GM12878 (cell line): ENCODE measurements around the gene SP1. TPM values are rescaled to one million over a fixed set of nuclear protein-coding genes. Genes with fewer than 3 reads are reported as not detected.
"Not testable (repeated sequence)": the region's sequence is repeated elsewhere in the genome, so short reads cannot be mapped to it uniquely, and the experiment has no call there.

Experiments
- ATAC-seq: fragments of 200-7000 bp; cut with Tn5 transposase; 3 replicates; pipeline ENCODE4 v1.9.1; 2020; ENCODE audit warnings: mild to moderate bottlenecking, moderate library complexity
- BruUV-seq: library from RNA; stranded (reverse); fragments of 400-500 nt; replicated peaks from 2 replicates; lab custom pipeline; 2021; lab: Mats Ljungman, UMichigan
- CTCF ChIA-PET: fragments of 300-600 bp; sonication (Branson Sonifier 250); formaldehyde crosslinking; extraction: SDS; loops from one replicate; lab custom pipeline; 2021; ENCODE audit warnings: inconsistent platforms; lab: Yijun Ruan, JAX
- POLR2A ChIA-PET: fragments of 350-600 bp; formaldehyde crosslinking; extraction: SDS; loops from one replicate; lab custom pipeline; 2021; ENCODE audit warnings: inconsistent platforms; lab: Charles Lee
- RAD21 ChIA-PET: fragments of 300-600 bp; sonication (Branson Sonifier 250); formaldehyde crosslinking; loops from one replicate; lab custom pipeline; 2023; ENCODE audit warnings: antibody characterized with exemption; ENCODE audit not compliant: unreplicated experiment; lab: Charles Lee
- SMC1A ChIA-PET: fragments of 300-600 bp; sonication (Branson Sonifier 250); formaldehyde crosslinking; loops from one replicate; lab custom pipeline; 2023; ENCODE audit not compliant: unreplicated experiment, uncharacterized antibody; lab: Charles Lee
- DNase-seq: peaks from one replicate; pipeline ENCODE4 v3.0.0-alpha.2; 2011; ENCODE audit warnings: low read depth, low spot score
- FAIRE-seq: peaks from 3 replicates; lab custom pipeline; 2011; peaks lifted over from hg19 to GRCh38; lab: Jason Lieb, UNC
- H2AFZ ChIP-seq: 2 replicates; pipeline ENCODE4 v1.6.0; 2011; ENCODE audit warnings: low read depth, low read length, control low read depth; ENCODE audit not compliant: control insufficient read depth
- H3K27ac ChIP-seq: 2 replicates; pipeline ENCODE4 v1.5.1; 2011; ENCODE audit warnings: control low read depth; ENCODE audit not compliant: control insufficient read depth, insufficient read depth
- H3K27me3 ChIP-seq, 2 experiments: replicated peaks in 1 of 2; 2 replicates each; pipeline versions ENCODE4 v1.6.0 to v1.6.1; 2011; ENCODE audit warnings: low read length in 1 of 2; ENCODE audit not compliant: control insufficient read depth in 2 of 2, insufficient read depth in 2 of 2
- H3K36me3 ChIP-seq, 2 experiments: 2 replicates each; pipeline ENCODE4 v1.5.1; 2011; ENCODE audit warnings: low read length in 1 of 2; ENCODE audit not compliant: control insufficient read depth in 2 of 2, insufficient read depth in 2 of 2
- H3K4me1 ChIP-seq: 2 replicates; pipeline ENCODE4 v1.6.1; 2011; ENCODE audit warnings: mild to moderate bottlenecking, low read length, moderate library complexity, mixed read lengths; ENCODE audit not compliant: control insufficient read depth, insufficient read depth
- H3K4me2 ChIP-seq: 2 replicates; pipeline ENCODE4 v1.6.0; 2011; ENCODE audit warnings: control low read depth; ENCODE audit not compliant: control insufficient read depth, insufficient read depth
- H3K4me3 ChIP-seq: fragments of 200-600 bp; sonication (generic); 2 replicates; pipeline ENCODE4 v1.5.1; 2016
- H3K79me2 ChIP-seq: 2 replicates; pipeline ENCODE4 v1.6.0; 2011; ENCODE audit warnings: low read length; ENCODE audit not compliant: control insufficient read depth, insufficient read depth
- H3K9ac ChIP-seq: 2 replicates; pipeline ENCODE4 v1.8.0; 2011; ENCODE audit warnings: low read length, control low read depth, mixed read lengths; ENCODE audit not compliant: control insufficient read depth, insufficient read depth
- H3K9me3 ChIP-seq: replicated peaks from 3 replicates; pipeline ENCODE4 v1.5.1; 2011; ENCODE audit warnings: mild to moderate bottlenecking, low read length; ENCODE audit not compliant: control insufficient read depth, insufficient read depth
- H4K20me1 ChIP-seq: 2 replicates; pipeline ENCODE4 v1.6.0; 2011; ENCODE audit not compliant: control insufficient read depth, insufficient read depth
- CEBPZ ChIP-seq: fragments of 150-350 bp; IDR thresholded peaks from 2 replicates; pipeline ENCODE4 v1.6.1; 2016; ENCODE audit warnings: low read depth, low read length
- FOS ChIP-seq: IDR thresholded peaks from 3 replicates; pipeline ENCODE4 v1.6.1; 2011; ENCODE audit warnings: borderline replicate concordance; ENCODE audit not compliant: insufficient read length; ENCODE audit errors: extremely low read depth
- PKNOX1 ChIP-seq: fragments of 450-650 bp; IDR thresholded peaks from 2 replicates; pipeline ENCODE4 v1.6.1; 2016; ENCODE audit warnings: mild to moderate bottlenecking
- WGBS: methylation state at CpG from one replicate; pipeline ENCODE4 v1.1.6; 2016; ENCODE audit warnings: low lambda C conversion rate; ENCODE audit not compliant: insufficient replicate concordance, insufficient coverage; ENCODE audit errors: missing lambda C conversion rate; 5-methylcytosine and 5-hydroxymethylcytosine counted together
- in situ Hi-C: fragments of 300-500 bp; cut with MboI; formaldehyde crosslinking; loops from 9 replicates; pipeline ENCODE4 v1.14.3; 2018; ENCODE audit warnings: mixed read lengths
- intact Hi-C: fragments of 100-400 bp; cut with micrococcal nuclease; formaldehyde crosslinking; loops from one replicate; pipeline ENCODE4 v1.14.2; 2022; ENCODE audit not compliant: unreplicated experiment
- polyA plus RNA-seq, 11 experiments: library from polyadenylated mRNA; depleted of rRNA in 4 of 11; unstranded in 6 of 11; stranded (reverse) in 5 of 11; fragments of >200 nt; fragmentation: Nextera tagmentation in 4 of 11; fragmentation: Illumina TruSeq in 1 of 11; extraction: Ambion mirVana in 4 of 11; extraction: Trizol in 1 of 11; gene quantifications; 1 replicate in 1 of 11; 2 replicates in 10 of 11; pipeline versions ENCODE4 v1.2.1 to v1.2.3, GENCODE V29; 2011 to 2016; ENCODE audit warnings: inconsistent platforms in 2 of 11, missing spikeins in 2 of 11, low read depth in 1 of 11
- total RNA-seq, 4 experiments: library from RNA; depleted of rRNA in 3 of 4; stranded (reverse); fragments of >200 nt in 3 of 4; fragmentation: Illumina TruSeq in 1 of 4; extraction: Trizol in 1 of 4; gene quantifications; 2 replicates each; pipeline versions ENCODE4 v1.2.1 to v1.2.3, GENCODE V29; 2013 to 2021

Gene SP1
- total and polyA plus RNA-seq, 10 of the 15 experiments (the other 5 are each of a cell fraction or from before 2014, with no cell fraction given), result 3.3 to 52.0 (median 25.2) TPM

- ChIA-PET RAD21 (interaction anchor here (1.0 to 6.4 kb wide), 8 partner anchors 9 to 62 kb away, joined by 3 to 91 read pairs (median 6); partner anchors contain the start of gene AAAS), CTCF (interaction anchor here (1.0 to 8.1 kb wide), 13 partner anchors 12 to 93 kb away, joined by 3 to 164 read pairs (median 9); partner anchors contain the start of gene AAAS)
- no peak for DNase-seq
- Histone ChIP-seq H2AFZ (no peak overlapping the region), H4K20me1 (peaks cover 4% of the 10 kb centered on the region; the same call in 1 of the 2 replicates), H3K9me3 (no peaks in the 10 kb centered on the region; the same call in 2 of the 3 replicates), H3K36me3 (peaks cover 11% of the 10 kb centered on the region in 2 experiments; a peak in 3 of 4 replicates), H3K79me2 (peaks cover 56% of the 10 kb centered on the region), H3K9ac (peak overlapping the region; percentile 9), H3K27me3 (no peaks in the 10 kb centered on the region), H3K4me2 (peak overlapping the region; percentile 83)
- WGBS, result 78% methylated on average over 2 of the region's 2 CpGs
- BruUV-seq, result no TSS peak
- FAIRE-seq, result no peak
- intact Hi-C loops, result loop anchor here (5.0 kb wide), 1 partner anchor 39 kb away; the partner anchor contains the start of gene AMHR2
- TF ChIP-seq FOS, result no peak
- TF ChIP-seq CEBPZ, result no peak
- TF ChIP-seq PKNOX1, result no peak
- TF ChIP-seq, all 136 proteins: peak for 0
- in situ Hi-C loops, result no loop called here
- ChIA-PET SMC1A (interaction anchor here (1.0 to 6.9 kb wide), 13 partner anchors 9 to 59 kb away, joined by 3 to 124 read pairs (median 6); partner anchors contain the start of gene AMHR2), POLR2A (interaction anchor here (0.6 to 5.5 kb wide), 9 partner anchors 18 to 138 kb away, joined by 3 to 37 read pairs (median 4); partner anchors contain the start of gene TARBP2)
- Histone ChIP-seq H3K4me3 (peak overlapping the region; percentile 47; the same call in 1 of the 2 replicates), H3K4me1 (peaks cover 25% of the 10 kb centered on the region), H3K27ac (no peak overlapping the region)
- no peak for ATAC-seq
These were observed 3.3 kb downstream of the SP1 start for GRCh38 chr12:53383258-53383657.

GRCh38 chr12:53386381-53386780 lies 6.4 kb downstream of the SP1 start:
- FAIRE-seq, H3K9me3 ChIP-seq, in situ Hi-C loops, BruUV-seq, H3K9ac ChIP-seq, ATAC-seq, H2AFZ ChIP-seq, H4K20me1 ChIP-seq, H3K27me3 ChIP-seq, H3K27ac ChIP-seq, intact Hi-C loops, DNase-seq: not testable (repeated sequence)
- RAD21 ChIA-PET, result interaction anchor here (1.3 to 5.9 kb wide), 4 partner anchors 31 to 55 kb away, joined by 5 to 33 read pairs (median 19); partner anchors contain the start of gene PRR13
- peaks cover 77% of the 10 kb centered on the region for H3K79me2 ChIP-seq
- peak overlapping the region; percentile 19 for H3K4me2 ChIP-seq
- POLR2A ChIA-PET, result interaction anchor here (0.6 to 1.9 kb wide), 7 partner anchors 9 to 340 kb away, joined by 3 to 13 read pairs (median 4); no protein-coding TSS in a partner anchor
- peak overlapping the region; percentile 46; the same call in 1 of the 2 replicates for H3K4me3 ChIP-seq
- H3K4me1 ChIP-seq, result peaks cover 16% of the 10 kb centered on the region
- CTCF ChIA-PET, result interaction anchor here (0.7 to 8.1 kb wide), 4 partner anchors 31 to 226 kb away, joined by 3 to 164 read pairs (median 8); no protein-coding TSS in a partner anchor
- H3K36me3 ChIP-seq, result peaks cover 11 to 14% of the 10 kb centered on the region in 2 experiments; a peak in 3 of 4 replicates
- WGBS, result 97% methylated on average over 5 of the region's 5 CpGs
- SMC1A ChIA-PET, result interaction anchor here (1.3 to 4.0 kb wide), 5 partner anchors 27 to 41 kb away, joined by 3 to 39 read pairs (median 14); no protein-coding TSS in a partner anchor
